ENCODE data around the gene CARD6. TPM values are rescaled to one million over a fixed set of nuclear protein-coding genes. Genes with fewer than 3 reads are reported as not detected.

CARD6 gene
- total and polyA plus RNA-seq, 9 of the 15 experiments (the other 6 are each of a cell fraction or from before 2014, with no cell fraction given), result 3.5 to 8.3 (median 5.9) TPM

GRCh38 chr5:40873286-40873880 is 32.2 kb downstream of the CARD6 start:
- Histone ChIP-seq H3K9me1 (ENCODE audit: control insufficient read depth, insufficient read depth, low read length) (no peaks in the 10 kb centered on the region), H3K27ac (ENCODE audit: extremely low read depth, low read depth, low read length) (no peak overlapping the region), H3K9ac (ENCODE audit: insufficient read depth in 1 of 2, low read depth in 2 of 2, low read length in 2 of 2) (no peak overlapping the region), H3K9me3 (replicated peaks; ENCODE audit: control insufficient read depth, insufficient read depth, low read depth, low read length) (peaks cover 3% of the 10 kb centered on the region; the same call in 1 of the 2 replicates), H3K36me3 (ENCODE audit: control insufficient read depth, insufficient read depth, low read length) (no peaks in the 10 kb centered on the region), H4K20me1 (replicated peaks; ENCODE audit: control insufficient read depth, insufficient read depth, low read length) (no peaks in the 10 kb centered on the region), H3K4me2 (ENCODE audit: insufficient read depth, low read length) (no peak overlapping the region), H3K4me3 (no peak overlapping the region), H2AFZ (ENCODE audit: low read depth, low read length) (no peak overlapping the region), H3K4me1 (replicated peaks in 1 of 2; ENCODE audit: control insufficient read depth in 2 of 2, insufficient read depth in 2 of 2, low read length in 2 of 2) (no peaks in the 10 kb centered on the region), H3K27me3 (ENCODE audit: control insufficient read depth in 2 of 2, insufficient read depth in 2 of 2, low read length in 2 of 2) (no peaks in the 10 kb centered on the region; a peak in 1 of 5 replicates), H3K79me2 (ENCODE audit: control insufficient read depth, insufficient read depth, low read length) (no peaks in the 10 kb centered on the region)
- intact Hi-C loops (cut with micrococcal nuclease), result loop anchor here (10.0 kb wide), 1 partner anchor 1159 kb away; no protein-coding TSS in a partner anchor
- DNase-seq (ENCODE audit: extremely low read depth in 1 of 4, low spot score in 3 of 4) (no peak), FAIRE-seq (no peak), ATAC-seq (no peak)
- ChIA-PET POLR2A (no interaction called here), CTCF (ENCODE audit: low intra/inter-chr PET ratio) (no interaction called here)
- WGBS (ENCODE audit: insufficient coverage, low coverage, missing lambda C conversion rate), result 16% methylated on average over 3 of the region's 3 CpGs
- TF ChIP-seq GABPB1 (CRISPR knock-in tag; IDR thresholded peaks at IDR 0.05) (no peak), FOXO4 (CRISPR knock-in tag; IDR thresholded peaks at IDR 0.05) (no peak), ZNF143 (CRISPR knock-in tag; IDR thresholded peaks at IDR 0.05) (no peak), BRF1 (IDR thresholded peaks at IDR 0.05; ENCODE audit: borderline replicate concordance, extremely low read depth, insufficient read length) (no peak), MEF2D (tag; conservative IDR thresholded peaks at IDR 0.05; ENCODE audit: low read depth) (no peak), KLF16 (IDR thresholded peaks at IDR 0.05) (no peak), HSF4 (CRISPR knock-in tag; IDR thresholded peaks at IDR 0.05; ENCODE audit: borderline replicate concordance) (no peak), KAT2B (IDR thresholded peaks at IDR 0.05; ENCODE audit: low read depth, low read length) (no peak), FUS (optimal IDR thresholded peaks at IDR 0.05; ENCODE audit: low read depth, low read length) (no peak), SMAD1 (IDR thresholded peaks at IDR 0.05; ENCODE audit: low read depth, low read length, partially characterized antibody) (no peak), EP400 (IDR thresholded peaks at IDR 0.05) (no peak), ZNF121 (CRISPR knock-in tag; conservative IDR thresholded peaks at IDR 0.05) (no peak), RCOR1 (IDR thresholded peaks at IDR 0.05; ENCODE audit: borderline replicate concordance in 1 of 2, low read depth in 2 of 2, low read length in 2 of 2) (no peak), E2F3 (CRISPR knock-in tag; IDR thresholded peaks at IDR 0.05) (no peak)
- TF ChIP-seq, protein P1, sequence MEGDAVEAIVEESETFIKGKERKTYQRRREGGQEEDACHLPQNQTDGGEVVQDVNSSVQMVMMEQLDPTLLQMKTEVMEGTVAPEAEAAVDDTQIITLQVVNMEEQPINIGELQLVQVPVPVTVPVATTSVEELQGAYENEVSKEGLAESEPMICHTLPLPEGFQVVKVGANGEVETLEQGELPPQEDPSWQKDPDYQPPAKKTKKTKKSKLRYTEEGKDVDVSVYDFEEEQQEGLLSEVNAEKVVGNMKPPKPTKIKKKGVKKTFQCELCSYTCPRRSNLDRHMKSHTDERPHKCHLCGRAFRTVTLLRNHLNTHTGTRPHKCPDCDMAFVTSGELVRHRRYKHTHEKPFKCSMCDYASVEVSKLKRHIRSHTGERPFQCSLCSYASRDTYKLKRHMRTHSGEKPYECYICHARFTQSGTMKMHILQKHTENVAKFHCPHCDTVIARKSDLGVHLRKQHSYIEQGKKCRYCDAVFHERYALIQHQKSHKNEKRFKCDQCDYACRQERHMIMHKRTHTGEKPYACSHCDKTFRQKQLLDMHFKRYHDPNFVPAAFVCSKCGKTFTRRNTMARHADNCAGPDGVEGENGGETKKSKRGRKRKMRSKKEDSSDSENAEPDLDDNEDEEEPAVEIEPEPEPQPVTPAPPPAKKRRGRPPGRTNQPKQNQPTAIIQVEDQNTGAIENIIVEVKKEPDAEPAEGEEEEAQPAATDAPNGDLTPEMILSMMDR (IDR thresholded peaks at IDR 0.05 in 2 of 3, conservative IDR thresholded peaks at IDR 0.05 in 1 of 3; ENCODE audit: insufficient read depth in 2 of 3, low read depth in 1 of 3, low read length in 3 of 3), result no peak
- in situ Hi-C loops (cut with MboI), result no loop called here
- no TSS peak for BruUV-seq (replicated peaks)
